ENCODE data around the gene AURKA.

The AURKA gene

GRCh38 chr20:56428410-56428809, 36.4 kb upstream of the AURKA start:
- Mint-ChIP-seq H3K27me3 (no peaks in the 10 kb centered on the region), H3K4me3 (no peak overlapping the region), H3K36me3 (peaks cover 2% of the 10 kb centered on the region), H3K27ac (no peak overlapping the region), H3K4me1 (peaks cover 18% of the 10 kb centered on the region), H3K9me3 (peaks cover 1% of the 10 kb centered on the region)
- DNase-seq (ENCODE audit: low spot score in 2 of 2) (no peak), ATAC-seq (ENCODE audit: low read depth) (no peak)

- no peak for ATAC-seq (ENCODE audit: low read depth)
- no peaks in the 10 kb centered on the region for H3K27me3 Mint-ChIP-seq
- no peak for DNase-seq (ENCODE audit: low spot score in 2 of 2)
- H3K9me3 Mint-ChIP-seq: peaks cover 1% of the 10 kb centered on the region
- H3K4me1 Mint-ChIP-seq: peaks cover 18% of the 10 kb centered on the region
- peaks cover 2% of the 10 kb centered on the region for H3K36me3 Mint-ChIP-seq
- no peak overlapping the region for H3K27ac Mint-ChIP-seq
- no peak overlapping the region for H3K4me3 Mint-ChIP-seq
These were observed 35.8 kb upstream of the AURKA start for GRCh38 chr20:56427797-56428196.

- Mint-ChIP-seq H3K27ac (no peak overlapping the region), H3K27me3 (no peaks in the 10 kb centered on the region), H3K4me3 (no peak overlapping the region), H3K36me3 (peaks cover 2% of the 10 kb centered on the region), H3K4me1 (peaks cover 21% of the 10 kb centered on the region), H3K9me3 (peaks cover 1% of the 10 kb centered on the region)
- DNase-seq (ENCODE audit: low spot score in 2 of 2) (no peak), ATAC-seq (ENCODE audit: low read depth) (no peak)
These were observed 34.9 kb upstream of the AURKA start for GRCh38 chr20:56426926-56427325.

GRCh38 chr20:56426026-56426425, 34.0 kb upstream of the AURKA start:
- Mint-ChIP-seq H3K4me1 (peaks cover 21% of the 10 kb centered on the region), H3K4me3 (no peak overlapping the region), H3K27me3 (no peaks in the 10 kb centered on the region), H3K36me3 (peaks cover 2% of the 10 kb centered on the region), H3K27ac (no peak overlapping the region), H3K9me3 (peaks cover 1% of the 10 kb centered on the region)
- DNase-seq (ENCODE audit: low spot score in 2 of 2) (no peak), ATAC-seq (ENCODE audit: low read depth) (no peak)

GRCh38 chr20:56424931-56425330, 32.9 kb upstream of the AURKA start:
- H3K36me3 Mint-ChIP-seq: peaks cover 2% of the 10 kb centered on the region

GRCh38 chr20:56423886-56424285, 31.9 kb upstream of the AURKA start:
- Mint-ChIP-seq H3K27me3 (no peaks in the 10 kb centered on the region), H3K4me3 (no peak overlapping the region), H3K9me3 (no peaks in the 10 kb centered on the region), H3K4me1 (peaks cover 8% of the 10 kb centered on the region), H3K27ac (no peak overlapping the region), H3K36me3 (peaks cover under 1% of the 10 kb centered on the region)
- ATAC-seq (ENCODE audit: low read depth): no peak
- no peak for DNase-seq (ENCODE audit: low spot score in 2 of 2)

More at GRCh38 chr20:56424931-56425330, 32.9 kb upstream of the AURKA start:
- DNase-seq (ENCODE audit: low spot score in 2 of 2): no peak
- H3K4me1 Mint-ChIP-seq: peaks cover 16% of the 10 kb centered on the region
- H3K27ac Mint-ChIP-seq: no peak overlapping the region
- no peaks in the 10 kb centered on the region for H3K27me3 Mint-ChIP-seq
- H3K9me3 Mint-ChIP-seq: peaks cover 1% of the 10 kb centered on the region
- H3K4me3 Mint-ChIP-seq: no peak overlapping the region
- no peak for ATAC-seq (ENCODE audit: low read depth)

GRCh38 chr20:56423211-56423610, 31.2 kb upstream of the AURKA start:
- no peak for DNase-seq (ENCODE audit: low spot score in 2 of 2)
- Mint-ChIP-seq H3K4me1 (peaks cover 10% of the 10 kb centered on the region), H3K9me3 (no peaks in the 10 kb centered on the region), H3K27me3 (no peaks in the 10 kb centered on the region), H3K4me3 (no peak overlapping the region), H3K36me3 (peaks cover 1% of the 10 kb centered on the region), H3K27ac (no peak overlapping the region)
- no peak for ATAC-seq (ENCODE audit: low read depth)

- no peaks in the 10 kb centered on the region for H3K9me3 Mint-ChIP-seq
- no peak overlapping the region for H3K4me3 Mint-ChIP-seq
- no peaks in the 10 kb centered on the region for H3K27me3 Mint-ChIP-seq
- H3K27ac Mint-ChIP-seq: no peak overlapping the region
- ATAC-seq (ENCODE audit: low read depth) (no peak), DNase-seq (ENCODE audit: low spot score in 2 of 2) (no peak)
- H3K4me1 Mint-ChIP-seq: peaks cover 7% of the 10 kb centered on the region
- peaks cover 4% of the 10 kb centered on the region for H3K36me3 Mint-ChIP-seq
These were observed 30.8 kb upstream of the AURKA start for GRCh38 chr20:56422824-56423189.

GRCh38 chr20:56422076-56422823, 30.2 kb upstream of the AURKA start:
- Mint-ChIP-seq H3K36me3 (peaks cover 6% of the 10 kb centered on the region), H3K27ac (no peak overlapping the region), H3K4me1 (peaks cover 7% of the 10 kb centered on the region), H3K9me3 (no peaks in the 10 kb centered on the region), H3K27me3 (no peaks in the 10 kb centered on the region), H3K4me3 (no peak overlapping the region)
- no peak for ATAC-seq (ENCODE audit: low read depth)
- DNase-seq (ENCODE audit: low spot score in 2 of 2): no peak

- ATAC-seq (ENCODE audit: low read depth) (no peak), DNase-seq (ENCODE audit: low spot score in 2 of 2) (no peak)
- Mint-ChIP-seq H3K4me3 (no peak overlapping the region), H3K36me3 (peaks cover 8% of the 10 kb centered on the region), H3K27ac (no peak overlapping the region), H3K27me3 (no peaks in the 10 kb centered on the region), H3K9me3 (no peaks in the 10 kb centered on the region), H3K4me1 (peaks cover 7% of the 10 kb centered on the region)
These were observed 29.1 kb upstream of the AURKA start for GRCh38 chr20:56420940-56421688.

- Mint-ChIP-seq H3K4me1 (peaks cover 7% of the 10 kb centered on the region), H3K4me3 (no peak overlapping the region), H3K27me3 (no peaks in the 10 kb centered on the region), H3K9me3 (no peaks in the 10 kb centered on the region), H3K27ac (no peak overlapping the region), H3K36me3 (peaks cover 8% of the 10 kb centered on the region)
- ATAC-seq (ENCODE audit: low read depth) (no peak), DNase-seq (ENCODE audit: low spot score in 2 of 2) (no peak)
These were observed 28.0 kb upstream of the AURKA start for GRCh38 chr20:56420028-56420427.

GRCh38 chr20:56418385-56418861, 26.4 kb upstream of the AURKA start:
- H3K4me3 Mint-ChIP-seq: no peak overlapping the region
- H3K9me3 Mint-ChIP-seq: no peaks in the 10 kb centered on the region
- no peak overlapping the region for H3K27ac Mint-ChIP-seq
- no peak for DNase-seq (ENCODE audit: low spot score in 2 of 2)
- H3K27me3 Mint-ChIP-seq: no peaks in the 10 kb centered on the region
- peaks cover 7% of the 10 kb centered on the region for H3K4me1 Mint-ChIP-seq
- peaks cover 11% of the 10 kb centered on the region for H3K36me3 Mint-ChIP-seq
- ATAC-seq (ENCODE audit: low read depth): no peak

- Mint-ChIP-seq H3K4me1 (peaks cover 7% of the 10 kb centered on the region), H3K27ac (no peak overlapping the region), H3K4me3 (no peak overlapping the region), H3K9me3 (no peaks in the 10 kb centered on the region), H3K27me3 (no peaks in the 10 kb centered on the region), H3K36me3 (peaks cover 12% of the 10 kb centered on the region)
- no peak for DNase-seq (ENCODE audit: low spot score in 2 of 2)
- ATAC-seq (ENCODE audit: low read depth): no peak
These were observed 25.9 kb upstream of the AURKA start for GRCh38 chr20:56417911-56418310.

- Mint-ChIP-seq H3K27me3 (no peaks in the 10 kb centered on the region), H3K36me3 (peaks cover 14% of the 10 kb centered on the region), H3K4me1 (peaks cover 8% of the 10 kb centered on the region), H3K27ac (no peak overlapping the region), H3K9me3 (no peaks in the 10 kb centered on the region), H3K4me3 (no peak overlapping the region)
- no peak for DNase-seq (ENCODE audit: low spot score in 2 of 2)
- ATAC-seq (ENCODE audit: low read depth): no peak
These were observed 25.4 kb upstream of the AURKA start for GRCh38 chr20:56417402-56417801.

All from memory B cell (primary cell).